ENCODE data around the gene STAG3. TPM values are rescaled to one million over a fixed set of nuclear protein-coding genes. Genes with fewer than 3 reads are reported as not detected.

STAG3 gene
- total and polyA plus RNA-seq, 2 of the 8 experiments (the other 6 are each of a cell fraction or from before 2014, with no cell fraction given) = 1.3 to 3.3 TPM

Small RNAs within 50 kb of the gene (microRNA-seq; reads per million reads assigned to microRNA genes)
- gene MIR4658 (ENCODE audit: borderline microRNAs expressed in 2 of 2, borderline number of aligned reads in 2 of 2, borderline replicate concordance in 1 of 2) = 0 reads per million in 2 experiments

Other genes with a start within 250 kb of the STAG3 start
- 2.5 and 3.0 TPM in 2 replicates for gene GJC3, start 248.3 kb upstream of the STAG3 start, total RNA-seq (2021; fragmentation: NEBNext Ultra II Directional; extraction: Animal tissue kit (Norgen Biotek cat#: 25700))
- 1.7 and 2.7 TPM in 2 replicates for gene GJC3, start 248.3 kb upstream of the STAG3 start, polyA plus RNA-seq (2011; rRNA removed)
- 0.29 and 0.52 TPM in 2 replicates for gene AZGP1, start 201.9 kb upstream of the STAG3 start, total RNA-seq (2021; fragmentation: NEBNext Ultra II Directional; extraction: Animal tissue kit (Norgen Biotek cat#: 25700))
- gene AZGP1, start 201.9 kb upstream of the STAG3 start, polyA plus RNA-seq (2011; rRNA removed) = 0.57 and 0.68 TPM in 2 replicates
- 37.7 and 40.6 TPM in 2 replicates for gene ZKSCAN1, start 162.3 kb upstream of the STAG3 start, total RNA-seq (2021; fragmentation: NEBNext Ultra II Directional; extraction: Animal tissue kit (Norgen Biotek cat#: 25700))
- 8.2 and 9.3 TPM in 2 replicates for gene ZKSCAN1, start 162.3 kb upstream of the STAG3 start, polyA plus RNA-seq (2011; rRNA removed)
- gene ZSCAN21, start 128.1 kb upstream of the STAG3 start, total RNA-seq (2021; fragmentation: NEBNext Ultra II Directional; extraction: Animal tissue kit (Norgen Biotek cat#: 25700)) = 25.4 and 26.1 TPM in 2 replicates
- 12.7 and 15.4 TPM in 2 replicates for gene ZSCAN21, start 128.1 kb upstream of the STAG3 start, polyA plus RNA-seq (2011; rRNA removed)
- 49.1 and 50.7 TPM in 2 replicates for gene ZNF3, start 96.2 kb upstream of the STAG3 start, total RNA-seq (2021; fragmentation: NEBNext Ultra II Directional; extraction: Animal tissue kit (Norgen Biotek cat#: 25700))
- 21.3 and 26.9 TPM in 2 replicates for gene ZNF3, start 96.2 kb upstream of the STAG3 start, polyA plus RNA-seq (2011; rRNA removed)
- 127 and 128 TPM in 2 replicates for gene COPS6, start 88.9 kb upstream of the STAG3 start, total RNA-seq (2021; fragmentation: NEBNext Ultra II Directional; extraction: Animal tissue kit (Norgen Biotek cat#: 25700))
- gene COPS6, start 88.9 kb upstream of the STAG3 start, polyA plus RNA-seq (2011; rRNA removed) = 159 and 225 TPM in 2 replicates
- 339 and 344 TPM in 2 replicates for gene MCM7, start 76.5 kb upstream of the STAG3 start, total RNA-seq (2021; fragmentation: NEBNext Ultra II Directional; extraction: Animal tissue kit (Norgen Biotek cat#: 25700))
- gene MCM7, start 76.5 kb upstream of the STAG3 start, polyA plus RNA-seq (2011; rRNA removed) = 313 and 394 TPM in 2 replicates
- gene AP4M1, start 76.3 kb upstream of the STAG3 start, total RNA-seq (2021; fragmentation: NEBNext Ultra II Directional; extraction: Animal tissue kit (Norgen Biotek cat#: 25700)) = 15.2 and 15.8 TPM in 2 replicates
- 15.9 and 16.6 TPM in 2 replicates for gene AP4M1, start 76.3 kb upstream of the STAG3 start, polyA plus RNA-seq (2011; rRNA removed)
- gene TAF6, start 58.6 kb upstream of the STAG3 start, total RNA-seq (2021; fragmentation: NEBNext Ultra II Directional; extraction: Animal tissue kit (Norgen Biotek cat#: 25700)) = 101 and 109 TPM in 2 replicates
- 66.7 and 113 TPM in 2 replicates for gene TAF6, start 58.6 kb upstream of the STAG3 start, polyA plus RNA-seq (2011; rRNA removed)
- 15.3 and 15.9 TPM in 2 replicates for gene CNPY4, start 58.3 kb upstream of the STAG3 start, total RNA-seq (2021; fragmentation: NEBNext Ultra II Directional; extraction: Animal tissue kit (Norgen Biotek cat#: 25700))
- 9.1 and 10.2 TPM in 2 replicates for gene CNPY4, start 58.3 kb upstream of the STAG3 start, polyA plus RNA-seq (2011; rRNA removed)
- gene MBLAC1, start 51.0 kb upstream of the STAG3 start, total RNA-seq (2021; fragmentation: NEBNext Ultra II Directional; extraction: Animal tissue kit (Norgen Biotek cat#: 25700)) = 1.7 TPM in 2 replicates
- gene MBLAC1, start 51.0 kb upstream of the STAG3 start, polyA plus RNA-seq (2011; rRNA removed) = 1.00 and 1.2 TPM in 2 replicates
- gene LAMTOR4, start 29.0 kb upstream of the STAG3 start, total RNA-seq (2021; fragmentation: NEBNext Ultra II Directional; extraction: Animal tissue kit (Norgen Biotek cat#: 25700)) = 153 and 161 TPM in 2 replicates
- 622 and 735 TPM in 2 replicates for gene LAMTOR4, start 29.0 kb upstream of the STAG3 start, polyA plus RNA-seq (2011; rRNA removed)
- gene TRAPPC14, start 19.2 kb upstream of the STAG3 start, total RNA-seq (2021; fragmentation: NEBNext Ultra II Directional; extraction: Animal tissue kit (Norgen Biotek cat#: 25700)) = 20.2 and 22.1 TPM in 2 replicates
- gene TRAPPC14, start 19.2 kb upstream of the STAG3 start, polyA plus RNA-seq (2011; rRNA removed) = 11.9 and 19.6 TPM in 2 replicates
- gene GAL3ST4, start 9.3 kb upstream of the STAG3 start, total RNA-seq (2021; fragmentation: NEBNext Ultra II Directional; extraction: Animal tissue kit (Norgen Biotek cat#: 25700)) = 5.1 and 5.3 TPM in 2 replicates
- gene GAL3ST4, start 9.3 kb upstream of the STAG3 start, polyA plus RNA-seq (2011; rRNA removed) = 13.8 and 15.8 TPM in 2 replicates
- gene GPC2, start 537 bp upstream of the STAG3 start, total RNA-seq (2021; fragmentation: NEBNext Ultra II Directional; extraction: Animal tissue kit (Norgen Biotek cat#: 25700)) = 44.8 and 46.8 TPM in 2 replicates
- 25.3 and 47.8 TPM in 2 replicates for gene GPC2, start 537 bp upstream of the STAG3 start, polyA plus RNA-seq (2011; rRNA removed)
- not detected in 2 replicates for gene PVRIG, start 42.0 kb downstream of the STAG3 start, total RNA-seq (2021; fragmentation: NEBNext Ultra II Directional; extraction: Animal tissue kit (Norgen Biotek cat#: 25700))
- 0.15 TPM in 1 of 2 replicates, not detected in the other for gene PVRIG, start 42.0 kb downstream of the STAG3 start, polyA plus RNA-seq (2011; rRNA removed)
- gene SPDYE3, start 129.8 kb downstream of the STAG3 start, total RNA-seq (2021; fragmentation: NEBNext Ultra II Directional; extraction: Animal tissue kit (Norgen Biotek cat#: 25700)) = not detected in 2 replicates
- not detected in 2 replicates for gene SPDYE3, start 129.8 kb downstream of the STAG3 start, polyA plus RNA-seq (2011; rRNA removed)
- 32.2 and 34.4 TPM in 2 replicates for gene PILRB, start 180.2 kb downstream of the STAG3 start, total RNA-seq (2021; fragmentation: NEBNext Ultra II Directional; extraction: Animal tissue kit (Norgen Biotek cat#: 25700))
- 49.9 and 66.4 TPM in 2 replicates for gene PILRB, start 180.2 kb downstream of the STAG3 start, polyA plus RNA-seq (2011; rRNA removed)
- 7.3 and 7.6 TPM in 2 replicates for gene PILRA, start 195.6 kb downstream of the STAG3 start, total RNA-seq (2021; fragmentation: NEBNext Ultra II Directional; extraction: Animal tissue kit (Norgen Biotek cat#: 25700))
- 10.6 and 14.6 TPM in 2 replicates for gene PILRA, start 195.6 kb downstream of the STAG3 start, polyA plus RNA-seq (2011; rRNA removed)

Data from H1 (cell line).